Measurements from ENCODE around the gene PACS2.

PACS2 gene

DNA sequence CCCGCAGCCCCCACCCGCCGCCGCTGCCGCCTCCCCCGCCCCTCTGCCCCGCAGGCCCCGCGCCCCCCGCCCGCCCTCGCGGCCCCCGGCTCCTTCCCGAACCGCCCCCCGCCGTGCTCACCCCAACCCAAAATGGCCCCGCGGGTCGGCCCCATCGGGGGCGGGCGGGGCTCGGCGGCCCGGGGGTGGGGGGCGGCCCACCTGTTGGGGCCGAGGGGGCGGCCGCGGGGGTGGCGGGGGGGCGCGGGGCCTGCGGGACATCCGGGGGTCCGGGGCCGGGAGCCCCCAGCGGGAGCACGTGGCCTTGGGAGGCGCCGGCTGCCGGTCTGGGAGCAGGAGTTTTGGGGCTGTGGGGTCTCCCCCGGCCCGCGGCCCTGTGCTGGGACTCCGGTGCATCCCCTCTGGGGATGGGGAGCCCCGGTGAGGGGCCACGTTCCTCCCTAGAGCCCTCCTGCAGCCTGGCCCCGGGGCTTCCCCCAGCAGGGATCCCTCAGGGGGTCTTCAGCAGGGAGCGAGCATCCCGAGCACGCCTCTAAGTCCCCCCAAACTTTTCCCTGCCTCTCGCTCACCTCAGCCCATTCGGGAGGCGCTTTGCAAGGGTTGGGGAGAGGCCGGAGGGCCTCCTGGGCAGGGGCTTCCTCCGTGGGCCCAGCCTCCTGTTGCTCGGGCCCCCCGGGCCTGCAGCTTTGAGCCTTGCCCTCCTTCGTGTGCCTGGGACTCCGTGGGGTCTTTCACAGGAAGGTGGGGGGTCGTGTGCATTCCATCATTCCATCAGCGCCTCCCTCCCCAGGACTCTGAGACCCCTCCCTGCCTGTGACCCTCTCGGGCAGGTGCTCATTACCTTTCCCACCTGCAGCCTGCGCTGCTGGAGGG is 105.8 kb downstream of the PACS2 start:
- FAIRE-seq (no peak), DNase-seq (ENCODE audit: insufficient read length, low spot score) (no peak)
- TF ChIP-seq, protein P1, sequence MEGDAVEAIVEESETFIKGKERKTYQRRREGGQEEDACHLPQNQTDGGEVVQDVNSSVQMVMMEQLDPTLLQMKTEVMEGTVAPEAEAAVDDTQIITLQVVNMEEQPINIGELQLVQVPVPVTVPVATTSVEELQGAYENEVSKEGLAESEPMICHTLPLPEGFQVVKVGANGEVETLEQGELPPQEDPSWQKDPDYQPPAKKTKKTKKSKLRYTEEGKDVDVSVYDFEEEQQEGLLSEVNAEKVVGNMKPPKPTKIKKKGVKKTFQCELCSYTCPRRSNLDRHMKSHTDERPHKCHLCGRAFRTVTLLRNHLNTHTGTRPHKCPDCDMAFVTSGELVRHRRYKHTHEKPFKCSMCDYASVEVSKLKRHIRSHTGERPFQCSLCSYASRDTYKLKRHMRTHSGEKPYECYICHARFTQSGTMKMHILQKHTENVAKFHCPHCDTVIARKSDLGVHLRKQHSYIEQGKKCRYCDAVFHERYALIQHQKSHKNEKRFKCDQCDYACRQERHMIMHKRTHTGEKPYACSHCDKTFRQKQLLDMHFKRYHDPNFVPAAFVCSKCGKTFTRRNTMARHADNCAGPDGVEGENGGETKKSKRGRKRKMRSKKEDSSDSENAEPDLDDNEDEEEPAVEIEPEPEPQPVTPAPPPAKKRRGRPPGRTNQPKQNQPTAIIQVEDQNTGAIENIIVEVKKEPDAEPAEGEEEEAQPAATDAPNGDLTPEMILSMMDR (IDR thresholded peaks at IDR 0.05; ENCODE audit: insufficient read depth, missing control alignments) = no peak

- TF ChIP-seq, protein P1 (IDR thresholded peaks at IDR 0.05; ENCODE audit: insufficient read depth, missing control alignments) = no peak
- FAIRE-seq (no peak), DNase-seq (ENCODE audit: insufficient read length, low spot score) (no peak)
These were observed 106.6 kb downstream of the PACS2 start for GRCh38 chr14:105420974-105421674.

- DNase-seq (ENCODE audit: insufficient read length, low spot score) (no peak), FAIRE-seq (no peak)
- TF ChIP-seq, protein P1 (IDR thresholded peaks at IDR 0.05; ENCODE audit: insufficient read depth, missing control alignments) = no peak
These were observed 107.4 kb downstream of the PACS2 start for GRCh38 chr14:105421723-105422615.

GRCh38 chr14:105422695-105423487 is 108.3 kb downstream of the PACS2 start:
- FAIRE-seq = no peak
- TF ChIP-seq, protein P1 (IDR thresholded peaks at IDR 0.05; ENCODE audit: insufficient read depth, missing control alignments) = no peak
- DNase-seq (ENCODE audit: insufficient read length, low spot score) = no peak

DNA sequence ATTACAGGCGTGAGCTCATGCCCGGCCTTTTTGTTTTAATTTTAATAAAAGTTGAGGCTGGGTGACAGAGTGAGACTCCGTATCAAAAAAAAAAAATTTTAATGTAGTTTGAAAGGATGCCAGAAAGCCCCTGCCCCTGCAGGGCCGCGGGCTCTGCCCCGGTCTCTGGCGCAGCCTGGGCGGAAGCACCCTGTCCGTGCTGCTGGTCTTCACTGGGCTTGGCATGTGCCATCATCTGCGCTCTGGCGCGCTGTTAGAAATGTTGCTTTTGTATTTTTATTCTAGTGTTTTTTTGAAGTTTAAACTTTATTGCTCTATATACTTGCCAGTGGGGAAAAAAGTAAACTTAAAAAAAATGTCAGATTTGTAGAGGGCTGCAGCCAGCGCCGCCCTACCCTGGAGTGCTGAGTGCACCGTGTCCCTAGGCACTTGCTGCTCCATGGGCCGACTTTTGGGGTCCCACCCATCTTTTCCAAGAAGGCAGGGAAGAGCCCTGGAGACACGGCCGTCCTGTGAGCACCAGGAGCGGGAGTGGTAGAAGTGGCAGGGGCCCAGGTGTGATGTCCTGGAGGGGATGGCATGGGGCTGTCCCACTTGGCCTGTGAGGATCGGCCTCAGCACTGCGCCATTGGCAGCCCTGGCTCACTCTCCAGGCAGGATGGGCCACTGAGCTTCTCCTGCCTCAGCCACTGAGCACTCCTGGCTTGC is 109.1 kb downstream of the PACS2 start:
- FAIRE-seq (no peak), DNase-seq (ENCODE audit: insufficient read length, low spot score) (no peak)
- TF ChIP-seq, protein P1 (IDR thresholded peaks at IDR 0.05; ENCODE audit: insufficient read depth, missing control alignments) = no peak

DNA sequence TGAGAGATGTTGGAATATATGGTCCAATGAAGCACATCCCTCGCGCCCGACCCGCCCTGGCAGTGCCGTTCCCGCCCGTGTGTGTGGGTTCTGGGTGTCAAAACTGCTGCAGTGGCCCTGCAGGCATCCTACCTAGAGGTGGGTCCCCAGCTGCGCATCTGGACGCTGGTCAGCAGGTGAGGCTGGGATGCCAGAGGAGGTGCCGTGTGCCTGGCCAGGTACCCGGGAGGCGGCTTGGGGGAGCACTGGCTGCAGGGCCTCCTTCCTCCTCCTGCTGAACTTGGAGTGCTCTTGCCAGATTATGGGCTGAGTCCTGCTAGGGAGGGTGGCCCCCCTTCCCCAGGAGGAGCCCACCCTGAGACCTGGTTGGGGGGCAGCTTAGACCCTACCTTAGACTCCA is 110.3 kb downstream of the PACS2 start:
- DNase-seq (ENCODE audit: insufficient read length, low spot score) (no peak), FAIRE-seq (no peak)
- TF ChIP-seq, protein P1 (IDR thresholded peaks at IDR 0.05; ENCODE audit: insufficient read depth, missing control alignments) = no peak

Data from D721Med (cell line).